ENCODE results near the gene AOC3.

The AOC3 gene, protein sequence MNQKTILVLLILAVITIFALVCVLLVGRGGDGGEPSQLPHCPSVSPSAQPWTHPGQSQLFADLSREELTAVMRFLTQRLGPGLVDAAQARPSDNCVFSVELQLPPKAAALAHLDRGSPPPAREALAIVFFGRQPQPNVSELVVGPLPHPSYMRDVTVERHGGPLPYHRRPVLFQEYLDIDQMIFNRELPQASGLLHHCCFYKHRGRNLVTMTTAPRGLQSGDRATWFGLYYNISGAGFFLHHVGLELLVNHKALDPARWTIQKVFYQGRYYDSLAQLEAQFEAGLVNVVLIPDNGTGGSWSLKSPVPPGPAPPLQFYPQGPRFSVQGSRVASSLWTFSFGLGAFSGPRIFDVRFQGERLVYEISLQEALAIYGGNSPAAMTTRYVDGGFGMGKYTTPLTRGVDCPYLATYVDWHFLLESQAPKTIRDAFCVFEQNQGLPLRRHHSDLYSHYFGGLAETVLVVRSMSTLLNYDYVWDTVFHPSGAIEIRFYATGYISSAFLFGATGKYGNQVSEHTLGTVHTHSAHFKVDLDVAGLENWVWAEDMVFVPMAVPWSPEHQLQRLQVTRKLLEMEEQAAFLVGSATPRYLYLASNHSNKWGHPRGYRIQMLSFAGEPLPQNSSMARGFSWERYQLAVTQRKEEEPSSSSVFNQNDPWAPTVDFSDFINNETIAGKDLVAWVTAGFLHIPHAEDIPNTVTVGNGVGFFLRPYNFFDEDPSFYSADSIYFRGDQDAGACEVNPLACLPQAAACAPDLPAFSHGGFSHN

DNA sequence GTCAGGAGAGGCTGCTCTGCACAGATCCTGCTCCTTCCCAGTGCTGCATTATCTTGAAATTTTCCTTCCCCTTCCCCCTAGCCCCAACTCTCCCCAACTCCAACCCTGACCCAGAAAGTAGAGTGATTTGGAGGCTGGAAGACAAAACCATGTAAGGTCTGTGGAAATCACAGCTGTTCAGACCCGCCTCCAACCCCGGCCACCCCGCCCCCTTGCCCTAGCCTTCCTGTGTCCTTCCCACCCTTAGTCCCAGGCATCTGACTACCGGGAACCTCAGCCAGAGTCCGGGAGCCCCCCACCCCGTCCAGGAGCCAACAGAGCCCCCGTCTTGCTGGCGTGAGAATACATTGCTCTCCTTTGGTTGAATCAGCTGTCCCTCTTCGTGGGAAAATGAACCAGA lies at the start of gene AOC3:
TSS of gene AOC3 (plus strand) at position 246 of the 400 bp plus-strand sequence. CDS start at position 391, 145 bp downstream.
- H3K9me3 Mint-ChIP-seq = no peaks in the 10 kb centered on the region
- no peak within 1 kb of the TSS for H3K4me3 Mint-ChIP-seq
- no peaks in the 10 kb centered on the region for H3K4me1 Mint-ChIP-seq
- no peaks in the 10 kb centered on the region for H3K36me3 Mint-ChIP-seq
- peaks cover 2% of the 10 kb centered on the region for H3K27me3 Mint-ChIP-seq
- H3K27ac Mint-ChIP-seq = no peak within 1 kb of the TSS
- ATAC-seq (ENCODE audit: low read depth) (no peak), DNase-seq (ENCODE audit: low spot score in 2 of 2) (no peak)

DNA sequence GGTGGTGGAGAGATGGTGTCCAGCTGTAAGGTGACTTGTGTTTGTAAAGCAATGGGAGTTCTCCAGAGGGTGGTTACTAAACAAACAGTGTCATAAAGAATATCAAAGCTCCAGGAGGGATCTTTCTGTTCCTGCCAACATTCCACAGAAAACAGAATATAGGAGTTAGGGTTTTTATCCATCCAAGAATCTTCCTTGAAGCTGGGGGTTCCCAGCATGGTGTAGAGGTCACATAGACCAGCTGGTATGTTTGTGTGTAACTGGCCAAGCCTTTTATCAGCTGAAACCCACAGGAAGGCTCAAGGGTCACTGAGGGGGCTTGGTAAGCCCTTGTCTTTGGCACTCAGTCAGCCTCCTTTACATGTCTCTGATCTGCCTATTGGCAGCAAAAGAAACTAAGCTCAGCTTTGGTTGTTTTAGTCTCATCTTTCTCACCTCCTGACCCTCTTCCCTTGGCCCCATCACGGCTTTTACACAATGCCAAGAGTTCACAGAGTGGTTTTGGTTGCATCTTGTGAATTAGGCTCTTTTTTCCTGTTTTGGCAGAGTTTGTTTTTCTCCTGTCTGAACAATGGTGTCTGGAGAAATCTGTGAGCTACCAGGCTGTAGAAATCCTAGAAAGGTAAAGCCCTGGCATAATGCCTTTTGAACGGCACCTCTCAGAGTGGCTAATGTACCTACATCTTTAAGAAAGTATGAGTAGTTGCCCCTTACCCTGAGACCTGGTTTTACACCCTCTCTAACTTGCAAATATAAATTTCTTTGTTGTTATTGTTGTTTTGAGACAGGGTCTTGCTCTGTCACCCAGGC lies 47.7 kb upstream of the AOC3 start:
- ATAC-seq (ENCODE audit: low read depth) = no peak
- Mint-ChIP-seq H3K27me3 (no peaks in the 10 kb centered on the region), H3K27ac (no peak overlapping the region)

DNA sequence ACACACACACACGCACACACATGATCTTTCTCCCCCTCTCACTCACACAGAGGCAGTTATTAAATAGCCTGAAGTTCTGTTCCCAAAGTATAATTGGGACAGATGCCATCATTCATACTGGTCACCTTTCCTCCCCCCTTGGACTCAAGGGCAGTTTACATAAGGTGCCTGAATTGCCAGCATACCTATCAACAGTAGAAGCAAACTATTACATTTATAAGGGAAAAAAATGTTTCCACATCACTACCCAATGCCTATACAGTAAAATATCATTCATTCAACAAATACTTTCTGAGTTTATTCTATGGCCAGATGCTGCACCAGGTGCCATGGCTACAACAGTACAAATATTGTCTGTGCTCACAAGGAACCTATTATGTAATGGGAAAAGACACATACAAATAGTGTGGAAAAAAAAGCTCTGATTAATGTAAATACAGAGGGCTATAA lies 46.1 kb upstream of the AOC3 start:
- Mint-ChIP-seq H3K4me1 (no peaks in the 10 kb centered on the region), H3K4me3 (no peak overlapping the region), H3K27me3 (no peaks in the 10 kb centered on the region), H3K9me3 (no peaks in the 10 kb centered on the region), H3K36me3 (no peaks in the 10 kb centered on the region), H3K27ac (no peak overlapping the region)
- no peak for DNase-seq (ENCODE audit: low spot score in 2 of 2)
- no peak for ATAC-seq (ENCODE audit: low read depth)

More for the DNA sequence above, 47.7 kb upstream of the AOC3 start:
- H3K4me1 Mint-ChIP-seq = peaks cover 5% of the 10 kb centered on the region
- H3K4me3 Mint-ChIP-seq = no peak overlapping the region
- no peaks in the 10 kb centered on the region for H3K9me3 Mint-ChIP-seq
- DNase-seq (ENCODE audit: low spot score in 2 of 2) = no peak
- H3K36me3 Mint-ChIP-seq = no peaks in the 10 kb centered on the region

DNA sequence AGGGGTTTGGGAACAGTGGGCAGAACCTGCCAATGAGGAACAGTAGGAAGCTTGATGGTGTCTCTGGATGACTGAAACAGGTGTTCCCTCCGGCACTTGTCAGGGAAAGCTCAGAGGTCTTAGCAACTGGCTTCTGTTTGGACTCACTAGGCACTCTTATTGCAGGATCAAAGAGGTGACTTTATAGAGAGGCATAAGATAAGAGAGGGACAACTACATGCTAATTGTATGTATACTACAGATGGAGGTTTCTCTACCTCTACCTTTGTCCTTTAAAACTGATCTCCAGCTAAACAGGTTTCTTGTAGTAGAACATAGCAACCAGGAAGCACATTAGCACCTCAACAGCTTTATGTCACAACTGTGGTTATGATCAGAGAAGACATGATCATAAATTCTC lies 44.8 kb upstream of the AOC3 start:
- H3K4me1 Mint-ChIP-seq = no peaks in the 10 kb centered on the region
- H3K36me3 Mint-ChIP-seq = peaks cover 8% of the 10 kb centered on the region
- no peak overlapping the region for H3K27ac Mint-ChIP-seq
- H3K27me3 Mint-ChIP-seq = no peaks in the 10 kb centered on the region
- ATAC-seq (ENCODE audit: low read depth) (no peak), DNase-seq (ENCODE audit: low spot score in 2 of 2) (no peak)
- no peak overlapping the region for H3K4me3 Mint-ChIP-seq
- no peaks in the 10 kb centered on the region for H3K9me3 Mint-ChIP-seq

DNA sequence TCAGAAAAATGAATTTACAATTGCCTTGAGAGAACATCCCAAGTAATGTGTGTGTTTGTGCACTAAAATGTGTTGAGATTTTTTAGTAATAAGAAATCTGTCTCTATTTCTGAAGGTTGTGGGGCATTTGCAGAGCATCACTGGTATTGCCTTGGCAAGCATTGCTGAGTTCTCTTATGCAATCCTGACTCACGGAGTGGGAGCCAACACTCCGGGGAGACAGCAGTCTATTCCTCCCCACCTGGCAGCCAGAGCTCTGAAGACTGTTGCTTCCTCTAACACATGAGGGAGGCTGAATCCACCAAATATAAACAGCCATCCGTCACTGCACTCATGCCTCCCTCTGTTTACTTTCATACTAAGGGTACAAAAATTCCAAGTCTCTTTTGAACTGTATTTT lies 41.7 kb upstream of the AOC3 start:
- Mint-ChIP-seq H3K36me3 (peaks cover 18% of the 10 kb centered on the region), H3K27ac (no peak overlapping the region), H3K27me3 (no peaks in the 10 kb centered on the region), H3K9me3 (no peaks in the 10 kb centered on the region), H3K4me3 (no peak overlapping the region), H3K4me1 (no peaks in the 10 kb centered on the region)
- ATAC-seq (ENCODE audit: low read depth) (no peak), DNase-seq (ENCODE audit: low spot score in 2 of 2) (no peak)

DNA sequence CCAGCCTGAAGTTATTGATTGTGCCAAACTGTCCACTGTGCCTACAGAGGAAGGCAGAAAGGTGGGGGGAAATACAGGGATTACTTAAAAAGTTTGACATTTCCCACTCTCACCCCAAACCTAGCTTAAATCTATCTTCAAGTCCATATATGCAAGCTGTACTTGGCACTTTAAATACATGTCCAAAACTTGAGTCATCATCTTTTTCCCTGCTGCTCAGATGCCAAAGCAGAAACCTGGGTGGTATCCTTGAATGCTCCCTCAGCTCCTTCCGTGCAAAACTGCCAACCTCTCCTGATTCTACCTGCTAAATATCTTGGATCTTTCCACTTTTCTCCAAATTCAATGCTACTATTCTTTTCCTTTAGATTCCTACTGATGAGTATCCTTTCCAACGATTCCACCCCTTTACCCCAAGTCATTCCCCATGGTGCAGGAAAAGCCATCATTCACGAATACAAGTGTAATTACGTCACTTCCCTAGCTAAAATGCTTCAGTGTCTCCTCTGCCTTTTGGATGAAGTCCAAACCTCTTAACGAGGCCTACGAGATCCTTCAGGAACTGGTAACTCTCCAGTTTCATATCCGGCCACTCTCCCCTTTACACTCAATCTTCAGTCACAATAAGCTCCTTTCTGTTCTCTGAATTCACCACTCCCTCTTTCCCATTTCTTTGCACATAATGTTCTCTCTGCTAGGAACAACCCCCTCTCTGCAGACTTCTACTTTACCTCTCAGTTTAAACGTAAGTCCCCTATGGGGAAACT lies 36.2 kb upstream of the AOC3 start:
- DNase-seq (ENCODE audit: low spot score in 2 of 2) = no peak
- Mint-ChIP-seq H3K4me1 (peaks cover 3% of the 10 kb centered on the region), H3K4me3 (no peak overlapping the region), H3K27ac (no peak overlapping the region), H3K9me3 (no peaks in the 10 kb centered on the region), H3K27me3 (no peaks in the 10 kb centered on the region), H3K36me3 (peaks cover 40% of the 10 kb centered on the region)
- no peak for ATAC-seq (ENCODE audit: low read depth)

DNA sequence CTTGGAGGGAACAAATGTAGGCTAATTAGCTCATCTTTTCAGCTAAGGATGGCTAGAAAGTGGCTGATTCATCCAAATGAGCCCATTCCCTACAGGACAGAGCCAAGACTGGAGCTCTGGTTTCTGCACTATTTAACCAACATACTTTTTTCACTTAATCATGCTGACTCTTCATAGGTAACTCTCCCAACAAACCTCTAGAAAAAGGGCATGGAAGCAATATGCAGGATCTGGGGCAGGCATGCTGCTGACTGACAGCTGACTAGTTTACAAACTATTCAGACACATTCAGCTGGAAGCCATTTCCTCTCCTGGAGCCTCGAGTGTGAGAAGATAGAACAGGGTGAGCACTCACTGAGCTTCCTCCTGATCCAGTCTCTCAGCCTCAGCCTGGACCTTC lies 33.1 kb upstream of the AOC3 start:
- DNase-seq (ENCODE audit: low spot score in 2 of 2) (no peak), ATAC-seq (ENCODE audit: low read depth) (no peak)
- H3K4me1 Mint-ChIP-seq = peaks cover 8% of the 10 kb centered on the region
- no peak overlapping the region for H3K4me3 Mint-ChIP-seq
- H3K27ac Mint-ChIP-seq = no peak overlapping the region
- no peaks in the 10 kb centered on the region for H3K27me3 Mint-ChIP-seq
- no peaks in the 10 kb centered on the region for H3K9me3 Mint-ChIP-seq
- H3K36me3 Mint-ChIP-seq = peaks cover 40% of the 10 kb centered on the region

DNA sequence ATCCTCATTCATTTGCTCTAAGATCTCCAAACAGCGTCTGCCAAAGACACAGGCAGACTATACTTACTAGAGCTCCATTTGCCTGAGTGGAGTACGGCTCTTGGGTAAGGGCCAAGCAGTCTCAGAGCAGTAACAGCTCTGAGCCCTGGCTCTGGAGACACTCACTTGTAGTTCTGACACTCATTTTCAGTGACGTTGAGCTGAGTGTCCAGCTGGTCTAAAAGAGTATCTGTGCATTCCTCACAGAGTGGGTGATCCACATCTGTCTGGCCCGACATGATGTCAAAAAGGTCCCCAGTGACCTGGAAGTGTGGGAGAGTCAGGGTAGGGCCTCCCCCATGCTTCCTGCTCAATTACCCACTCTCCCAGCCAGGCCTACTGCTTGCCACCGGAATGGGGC lies 32.6 kb upstream of the AOC3 start:
- ATAC-seq (ENCODE audit: low read depth) (no peak), DNase-seq (ENCODE audit: low spot score in 2 of 2) (no peak)
- H3K27ac Mint-ChIP-seq = no peak overlapping the region
- H3K4me3 Mint-ChIP-seq = no peak overlapping the region
- peaks cover 9% of the 10 kb centered on the region for H3K4me1 Mint-ChIP-seq
- no peaks in the 10 kb centered on the region for H3K9me3 Mint-ChIP-seq
- H3K36me3 Mint-ChIP-seq = peaks cover 40% of the 10 kb centered on the region
- H3K27me3 Mint-ChIP-seq = no peaks in the 10 kb centered on the region

DNA sequence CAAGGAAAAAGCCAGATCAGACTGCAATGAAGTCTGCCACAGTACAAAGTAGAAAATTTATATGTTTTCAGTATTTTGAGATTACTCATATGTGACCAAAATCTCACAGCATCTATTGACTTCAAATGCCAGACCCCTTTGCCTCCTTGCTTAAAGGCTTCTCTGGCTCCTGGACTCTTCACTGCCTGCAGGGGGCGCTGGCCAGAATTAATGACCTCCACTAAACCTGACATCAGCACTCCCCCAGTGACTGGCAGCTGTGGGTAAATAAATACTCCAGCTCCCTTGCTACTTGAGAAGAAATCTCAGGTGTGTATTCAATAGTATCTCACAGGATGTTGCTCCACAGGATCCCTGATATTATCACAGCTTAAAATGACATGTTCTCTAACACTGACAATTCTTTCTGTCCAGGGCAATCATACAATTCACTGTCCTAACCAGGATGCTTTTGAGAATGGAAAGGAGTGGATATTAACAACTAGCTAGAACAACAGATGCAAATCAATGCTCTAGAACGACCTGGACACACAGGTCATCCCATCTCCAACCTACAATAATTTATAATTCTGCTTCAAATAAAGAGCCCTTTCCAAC lies 31.0 kb upstream of the AOC3 start:
- Mint-ChIP-seq H3K27me3 (no peaks in the 10 kb centered on the region), H3K4me1 (peaks cover 12% of the 10 kb centered on the region), H3K27ac (no peak overlapping the region), H3K4me3 (no peak overlapping the region), H3K36me3 (peaks cover 32% of the 10 kb centered on the region), H3K9me3 (no peaks in the 10 kb centered on the region)
- DNase-seq (ENCODE audit: low spot score in 2 of 2) (peak; percentile 46 to 55), ATAC-seq (ENCODE audit: low read depth) (peak; percentile 35)

DNA sequence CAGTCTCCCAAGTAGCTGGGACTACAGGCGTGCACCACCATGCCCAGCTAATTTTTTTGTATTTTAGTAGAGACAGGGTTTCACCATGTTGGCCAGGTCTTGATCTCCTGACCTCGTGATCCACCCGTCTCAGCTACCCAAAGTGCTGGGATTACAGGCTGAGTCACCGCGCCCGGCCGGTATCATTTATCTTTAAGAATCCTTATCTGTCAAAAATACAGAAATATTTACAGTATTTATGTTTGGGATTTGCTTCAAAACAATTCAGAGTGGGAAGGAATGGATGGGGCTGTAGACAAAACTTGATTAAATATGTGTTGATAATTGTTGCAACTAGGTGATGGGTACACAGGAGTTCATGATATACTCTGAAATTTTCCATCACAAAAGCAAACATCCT lies 29.8 kb upstream of the AOC3 start:
- Mint-ChIP-seq H3K4me1 (peaks cover 12% of the 10 kb centered on the region), H3K27ac (no peak overlapping the region), H3K36me3 (peaks cover 24% of the 10 kb centered on the region), H3K9me3 (no peaks in the 10 kb centered on the region), H3K27me3 (no peaks in the 10 kb centered on the region), H3K4me3 (no peak overlapping the region)
- ATAC-seq (ENCODE audit: low read depth) (no peak), DNase-seq (ENCODE audit: low spot score in 2 of 2) (no peak)

DNA sequence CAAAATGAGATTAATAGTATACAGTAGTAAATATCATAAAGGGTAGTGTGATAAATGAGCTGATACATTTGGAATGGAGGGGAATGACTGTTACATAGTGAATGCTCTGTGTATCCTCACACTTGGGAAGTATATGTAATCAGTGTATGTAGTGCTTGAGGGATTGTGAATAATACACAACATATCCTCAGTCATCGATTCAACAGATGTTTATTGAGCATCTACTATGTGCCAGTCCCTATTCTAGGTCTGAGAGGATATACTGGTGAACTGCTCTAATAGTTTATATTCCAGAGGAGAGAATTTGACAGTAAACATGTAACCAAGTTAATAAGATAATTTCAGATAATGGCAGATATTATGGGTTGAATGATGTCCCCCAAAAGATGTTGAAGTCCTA lies 23.5 kb upstream of the AOC3 start:
- H3K4me3 Mint-ChIP-seq = no peak overlapping the region
- H3K27ac Mint-ChIP-seq = no peak overlapping the region
- ATAC-seq (ENCODE audit: low read depth) (no peak), DNase-seq (ENCODE audit: low spot score in 2 of 2) (no peak)
- H3K36me3 Mint-ChIP-seq = no peaks in the 10 kb centered on the region
- no peaks in the 10 kb centered on the region for H3K27me3 Mint-ChIP-seq
- peaks cover 12% of the 10 kb centered on the region for H3K4me1 Mint-ChIP-seq
- H3K9me3 Mint-ChIP-seq = no peaks in the 10 kb centered on the region

DNA sequence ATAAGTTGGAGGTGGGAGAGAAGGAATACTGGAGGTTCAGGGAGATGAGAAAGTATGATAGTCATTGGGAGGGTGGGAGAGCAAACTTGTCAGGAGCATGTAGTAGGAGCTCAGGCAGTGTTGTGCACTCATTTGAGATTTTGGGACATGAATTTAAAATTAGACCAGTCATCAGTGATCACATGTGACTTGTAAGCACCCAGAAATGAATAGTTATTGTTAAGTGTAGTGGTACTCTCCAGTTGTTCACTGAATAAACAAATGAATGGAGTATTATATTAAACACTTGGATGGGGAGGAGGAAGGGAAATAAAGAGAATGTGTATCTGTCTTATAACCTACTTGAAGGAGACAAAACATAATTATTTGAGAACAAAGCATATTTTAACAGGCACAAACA lies 20.0 kb upstream of the AOC3 start:
- no peaks in the 10 kb centered on the region for H3K36me3 Mint-ChIP-seq
- no peak for ATAC-seq (ENCODE audit: low read depth)
- H3K4me3 Mint-ChIP-seq = no peak overlapping the region
- no peaks in the 10 kb centered on the region for H3K27me3 Mint-ChIP-seq
- no peak overlapping the region for H3K27ac Mint-ChIP-seq
- H3K4me1 Mint-ChIP-seq = peaks cover 14% of the 10 kb centered on the region
- no peaks in the 10 kb centered on the region for H3K9me3 Mint-ChIP-seq
- DNase-seq (ENCODE audit: low spot score in 2 of 2) = no peak

DNA sequence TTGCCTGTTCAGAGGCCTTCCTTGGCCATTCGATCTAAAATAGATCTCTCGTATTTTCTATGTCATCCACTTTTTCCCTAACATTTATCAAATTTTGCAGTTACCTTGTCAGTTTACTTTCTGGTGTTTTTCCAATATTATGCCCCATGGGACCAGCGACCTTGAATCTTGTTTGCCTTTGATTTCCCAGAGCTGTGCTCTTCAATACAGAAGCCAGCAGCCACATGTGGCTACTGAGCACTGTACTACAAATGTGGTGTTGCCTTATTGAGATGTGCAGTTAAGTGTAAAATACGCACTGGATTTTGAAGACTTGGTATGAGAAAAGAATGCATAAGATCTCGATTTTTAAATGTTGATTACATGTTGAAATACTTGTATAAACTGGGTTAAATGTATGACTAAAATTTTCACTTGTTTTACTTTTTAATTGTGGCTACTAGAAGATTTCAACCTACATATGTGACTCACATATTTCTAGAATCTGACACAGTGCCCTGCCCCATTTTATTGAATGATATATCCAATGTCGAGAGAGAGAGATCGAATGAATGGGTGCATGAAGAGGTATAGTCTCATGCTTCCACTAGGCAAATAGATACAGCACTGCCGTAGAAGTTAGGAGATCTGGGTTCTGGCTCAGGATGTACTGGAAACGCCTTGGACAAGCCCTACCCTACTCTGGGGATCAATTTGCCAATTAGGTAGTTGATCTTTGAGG lies 18.6 kb upstream of the AOC3 start:
- DNase-seq (ENCODE audit: low spot score in 2 of 2) (no peak), ATAC-seq (ENCODE audit: low read depth) (peak; percentile 11)
- no peaks in the 10 kb centered on the region for H3K36me3 Mint-ChIP-seq
- H3K4me3 Mint-ChIP-seq = peak overlapping the region; percentile 97
- H3K27ac Mint-ChIP-seq = peak overlapping the region; percentile 99
- peaks cover 14% of the 10 kb centered on the region for H3K4me1 Mint-ChIP-seq
- H3K9me3 Mint-ChIP-seq = no peaks in the 10 kb centered on the region
- H3K27me3 Mint-ChIP-seq = no peaks in the 10 kb centered on the region

Data from memory B cell (primary cell).